SU-DHL-6 (cell line): ENCODE measurements around the gene ATP2A3.

ENCODE experiments used
- EZH2phosphoT487 ChIP-seq: fragments of 200-600 bp; sonication (generic), shearing (Covaris generic); conservative IDR thresholded peaks from 2 replicates; pipeline ENCODE4 v1.6.1; 2018; ENCODE audit warnings: mild to moderate bottlenecking, antibody characterized with exemption, low read length, moderate library complexity, mixed read lengths
- TF ChIP-seq, protein P1 (sequence below): fragments of 200-600 bp; sonication (generic); IDR thresholded peaks from one replicate; pipeline ENCODE4 v1.5.1; 2017; ENCODE audit warnings: antibody characterized with exemption, mild to moderate bottlenecking, low read length, moderate library complexity; ENCODE audit not compliant: insufficient read depth, poor library complexity, severe bottlenecking

DNA sequence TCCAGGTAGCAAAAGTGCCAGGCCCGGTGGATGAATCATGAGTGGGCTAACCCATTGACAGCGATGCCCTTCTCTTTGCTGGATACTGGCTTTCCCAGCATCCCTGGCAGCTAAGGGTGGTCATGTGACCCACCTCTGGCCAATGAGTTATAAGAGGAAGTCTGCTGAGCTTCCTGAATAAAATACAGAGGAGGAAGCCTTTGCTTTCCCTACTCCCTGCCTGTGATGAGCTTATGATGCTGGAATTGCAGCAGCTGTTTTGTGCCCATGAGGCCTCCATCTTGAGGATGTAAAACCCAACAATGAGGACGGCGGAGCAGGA is 15.0 kb upstream of the ATP2A3 start:
- TF ChIP-seq, protein P1, sequence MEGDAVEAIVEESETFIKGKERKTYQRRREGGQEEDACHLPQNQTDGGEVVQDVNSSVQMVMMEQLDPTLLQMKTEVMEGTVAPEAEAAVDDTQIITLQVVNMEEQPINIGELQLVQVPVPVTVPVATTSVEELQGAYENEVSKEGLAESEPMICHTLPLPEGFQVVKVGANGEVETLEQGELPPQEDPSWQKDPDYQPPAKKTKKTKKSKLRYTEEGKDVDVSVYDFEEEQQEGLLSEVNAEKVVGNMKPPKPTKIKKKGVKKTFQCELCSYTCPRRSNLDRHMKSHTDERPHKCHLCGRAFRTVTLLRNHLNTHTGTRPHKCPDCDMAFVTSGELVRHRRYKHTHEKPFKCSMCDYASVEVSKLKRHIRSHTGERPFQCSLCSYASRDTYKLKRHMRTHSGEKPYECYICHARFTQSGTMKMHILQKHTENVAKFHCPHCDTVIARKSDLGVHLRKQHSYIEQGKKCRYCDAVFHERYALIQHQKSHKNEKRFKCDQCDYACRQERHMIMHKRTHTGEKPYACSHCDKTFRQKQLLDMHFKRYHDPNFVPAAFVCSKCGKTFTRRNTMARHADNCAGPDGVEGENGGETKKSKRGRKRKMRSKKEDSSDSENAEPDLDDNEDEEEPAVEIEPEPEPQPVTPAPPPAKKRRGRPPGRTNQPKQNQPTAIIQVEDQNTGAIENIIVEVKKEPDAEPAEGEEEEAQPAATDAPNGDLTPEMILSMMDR: no peak
- no peak for TF ChIP-seq EZH2phosphoT487
